Fibroblast of lung (primary cell): ENCODE results near the gene SENP1. TPM values are rescaled to one million over a fixed set of nuclear protein-coding genes. Genes with fewer than 3 reads are reported as not detected.

Experiments used
- DNase-seq, 2 donors: peaks; one replicate each; pipeline versions ENCODE4 v3.0.0 to v3.0.0-alpha.2; 2010; ENCODE audit warnings: low read depth in 2 of 2
- H2AFZ ChIP-seq: 2 replicates; pipeline ENCODE4 v1.5.1; 2012; ENCODE audit warnings: low read length, control low read depth, inconsistent platforms
- H3K27ac ChIP-seq: 2 replicates; pipeline ENCODE4 v1.5.1; 2011; ENCODE audit warnings: low read length, control low read depth; ENCODE audit not compliant: insufficient read depth
- H3K27me3 ChIP-seq: 2 replicates; pipeline ENCODE4 v1.5.1; 2011; ENCODE audit warnings: mild to moderate bottlenecking, low read length; ENCODE audit not compliant: control insufficient read depth, insufficient read depth
- H3K36me3 ChIP-seq: 2 replicates; pipeline ENCODE4 v1.5.1; 2011; ENCODE audit warnings: low read length; ENCODE audit not compliant: control insufficient read depth, insufficient read depth
- H3K4me1 ChIP-seq: 2 replicates; pipeline ENCODE4 v1.5.1; 2011; ENCODE audit warnings: low read length; ENCODE audit not compliant: control insufficient read depth, insufficient read depth; ENCODE audit errors: extremely low read depth
- H3K4me2 ChIP-seq: 2 replicates; pipeline ENCODE4 v1.5.1; 2011; ENCODE audit warnings: low read length, control low read depth; ENCODE audit not compliant: insufficient read depth; ENCODE audit errors: extremely low read depth
- H3K4me3 ChIP-seq, 4 experiments: fragments of 200-600 bp in 1 of 4; sonication (generic) in 1 of 4; replicated peaks in 1 of 4; 2 replicates each; pipeline ENCODE4 v1.5.1; 2011 to 2016; ENCODE audit warnings: low read length in 4 of 4, low read depth in 3 of 4, mild to moderate bottlenecking in 3 of 4, control low read depth in 2 of 4, inconsistent platforms in 1 of 4, mixed read lengths in 1 of 4; ENCODE audit not compliant: insufficient read depth in 1 of 4; ENCODE audit errors: control extremely low read depth in 1 of 4
- H3K79me2 ChIP-seq: 2 replicates; pipeline ENCODE4 v1.5.1; 2012; ENCODE audit warnings: mild to moderate bottlenecking, low read length, inconsistent platforms; ENCODE audit not compliant: control insufficient read depth, insufficient read depth
- H3K9ac ChIP-seq: 2 replicates; pipeline ENCODE4 v1.5.1; 2011; ENCODE audit warnings: mild to moderate bottlenecking, low read length, control low read depth; ENCODE audit not compliant: insufficient read depth
- H3K9me3 ChIP-seq: 2 replicates; pipeline ENCODE4 v1.5.1; 2012; ENCODE audit warnings: low read depth, low read length; ENCODE audit not compliant: control insufficient read depth, insufficient read depth
- H4K20me1 ChIP-seq: 2 replicates; pipeline ENCODE4 v1.5.1; 2011; ENCODE audit warnings: low read length; ENCODE audit not compliant: control insufficient read depth, insufficient read depth; ENCODE audit errors: extremely low read depth
- CTCF ChIP-seq, 2 donors: IDR thresholded peaks in 1 of 2; conservative IDR thresholded peaks in 1 of 2; 1 replicate in 1 of 2; 2 replicates in 1 of 2; pipeline ENCODE4 v1.5.1; 2011 to 2012; ENCODE audit warnings: low read length in 2 of 2, control low read depth in 1 of 2, inconsistent platforms in 1 of 2, low read depth in 1 of 2, mild to moderate bottlenecking in 1 of 2
- EZH2 ChIP-seq: IDR thresholded peaks from 2 replicates; pipeline ENCODE4 v1.5.1; 2012; ENCODE audit warnings: low read length, control low read depth, mild to moderate bottlenecking; ENCODE audit errors: missing control alignments
- polyA plus RNA-seq, 2 donors: library from polyadenylated mRNA; depleted of rRNA in 1 of 2; stranded (reverse) in 1 of 2; unstranded in 1 of 2; fragments of >200 nt; gene quantifications; 2 replicates each; pipeline ENCODE4 v1.2.1, GENCODE V29; 2011 to 2012; ENCODE audit warnings: missing spikeins in 1 of 2
- total RNA-seq: library from RNA; depleted of rRNA; stranded (reverse); fragments of >200 nt; gene quantifications from 2 replicates; pipeline ENCODE4 v1.2.1, GENCODE V29; 2014

Gene SENP1
- total and polyA plus RNA-seq, 2 donors (not counting 1 experiment from before 2014, with no cell fraction given), result 14.7 to 17.9 TPM

- TF ChIP-seq CTCF (conservative IDR thresholded peaks at IDR 0.05 in 1 of 2, IDR thresholded peaks at IDR 0.05 in 1 of 2; ENCODE audit: low read depth in 1 of 2, low read length in 2 of 2), result no peak
- TF ChIP-seq EZH2, result no peak
- Histone ChIP-seq H3K27ac (no peak overlapping the region), H3K9me3 (no peaks in the 10 kb centered on the region), H3K4me2 (no peak overlapping the region), H3K27me3 (no peaks in the 10 kb centered on the region), H3K79me2 (no peaks in the 10 kb centered on the region), H2AFZ (no peak overlapping the region), H4K20me1 (no peaks in the 10 kb centered on the region), H3K4me1 (no peaks in the 10 kb centered on the region), H3K4me3 (no peak overlapping the region), H3K36me3 (peaks cover 16% of the 10 kb centered on the region), H3K9ac (no peak overlapping the region)
- DNase-seq, result no peak
Observed at GRCh38 chr12:48132826-48133225, 26.9 kb upstream of the SENP1 start.

GRCh38 chr12:48131517-48131916 lies 25.6 kb upstream of the SENP1 start:
- H3K4me1 ChIP-seq, result no peaks in the 10 kb centered on the region
- H3K27me3 ChIP-seq, result no peaks in the 10 kb centered on the region
- TF ChIP-seq CTCF (conservative IDR thresholded peaks at IDR 0.05 in 1 of 2, IDR thresholded peaks at IDR 0.05 in 1 of 2; ENCODE audit: low read depth in 1 of 2, low read length in 2 of 2) (no peak), EZH2 (no peak)
- no peak for DNase-seq
- H3K4me3 ChIP-seq, result no peak overlapping the region
- no peaks in the 10 kb centered on the region for H3K79me2 ChIP-seq
- H3K9me3 ChIP-seq, result no peaks in the 10 kb centered on the region
- H4K20me1 ChIP-seq, result no peaks in the 10 kb centered on the region
- no peak overlapping the region for H3K4me2 ChIP-seq
- H3K27ac ChIP-seq, result no peak overlapping the region
- peaks cover 19% of the 10 kb centered on the region for H3K36me3 ChIP-seq
- H2AFZ ChIP-seq, result no peak overlapping the region
- no peak overlapping the region for H3K9ac ChIP-seq

GRCh38 chr12:48129376-48129775 lies 23.5 kb upstream of the SENP1 start:
- Histone ChIP-seq H3K27me3 (no peaks in the 10 kb centered on the region), H3K79me2 (no peaks in the 10 kb centered on the region), H3K4me3 (no peak overlapping the region), H3K9ac (no peak overlapping the region), H3K27ac (no peak overlapping the region), H3K36me3 (peaks cover 13% of the 10 kb centered on the region), H3K4me1 (no peaks in the 10 kb centered on the region), H2AFZ (no peak overlapping the region), H3K4me2 (no peak overlapping the region), H4K20me1 (no peaks in the 10 kb centered on the region), H3K9me3 (no peaks in the 10 kb centered on the region)
- no peak for DNase-seq
- no peak for TF ChIP-seq EZH2
- no peak for TF ChIP-seq CTCF (conservative IDR thresholded peaks at IDR 0.05 in 1 of 2, IDR thresholded peaks at IDR 0.05 in 1 of 2; ENCODE audit: low read depth in 1 of 2, low read length in 2 of 2)
